Vagina (tissue), 2 donors: ENCODE measurements around the gene ESRRG.

Source experiments
- CTCF ChIP-seq, 3 experiments: fragments of 450-650 bp in 2 of 3; fragments of 200-600 bp in 1 of 3; sonication (generic) in 1 of 3; IDR thresholded peaks; one replicate each; pipeline ENCODE4 v1.5.1; 2017 to 2019; ENCODE audit warnings: antibody characterized with exemption in 3 of 3, mild to moderate bottlenecking in 2 of 3, moderate library complexity in 2 of 3
- POLR2A ChIP-seq, 2 donors: fragments of 450-650 bp; IDR thresholded peaks; one replicate each; pipeline ENCODE4 v1.6.1; 2017; ENCODE audit warnings: antibody characterized with exemption in 2 of 2, mild to moderate bottlenecking in 2 of 2, moderate library complexity in 2 of 2
- POLR2AphosphoS5 ChIP-seq, 2 donors: sonication (generic); formaldehyde crosslinking; IDR thresholded peaks; one replicate each; pipeline ENCODE4 v1.9.0; 2017; ENCODE audit warnings: antibody characterized with exemption in 2 of 2, mild to moderate bottlenecking in 2 of 2, low read depth in 1 of 2; ENCODE audit not compliant: insufficient read depth in 1 of 2

GRCh38 chr1:216660561-216660960 lies 62.7 kb downstream of the ESRRG start:
- no peak for TF ChIP-seq CTCF (IDR thresholded peaks at IDR 0.05)
- no peak for TF ChIP-seq POLR2A (IDR thresholded peaks at IDR 0.05)
- TF ChIP-seq POLR2AphosphoS5 (IDR thresholded peaks at IDR 0.05; ENCODE audit: insufficient read depth in 1 of 2, low read depth in 1 of 2), result no peak
